HG03460 (cell line): Measurements from ENCODE around the gene TSPAN14.

Source experiments
- ATAC-seq: cut with Tn5 transposase; IDR thresholded peaks from one replicate; pipeline ENCODE4 v1.9.1; 2021; ENCODE audit not compliant: unreplicated experiment

Gene TSPAN14

DNA sequence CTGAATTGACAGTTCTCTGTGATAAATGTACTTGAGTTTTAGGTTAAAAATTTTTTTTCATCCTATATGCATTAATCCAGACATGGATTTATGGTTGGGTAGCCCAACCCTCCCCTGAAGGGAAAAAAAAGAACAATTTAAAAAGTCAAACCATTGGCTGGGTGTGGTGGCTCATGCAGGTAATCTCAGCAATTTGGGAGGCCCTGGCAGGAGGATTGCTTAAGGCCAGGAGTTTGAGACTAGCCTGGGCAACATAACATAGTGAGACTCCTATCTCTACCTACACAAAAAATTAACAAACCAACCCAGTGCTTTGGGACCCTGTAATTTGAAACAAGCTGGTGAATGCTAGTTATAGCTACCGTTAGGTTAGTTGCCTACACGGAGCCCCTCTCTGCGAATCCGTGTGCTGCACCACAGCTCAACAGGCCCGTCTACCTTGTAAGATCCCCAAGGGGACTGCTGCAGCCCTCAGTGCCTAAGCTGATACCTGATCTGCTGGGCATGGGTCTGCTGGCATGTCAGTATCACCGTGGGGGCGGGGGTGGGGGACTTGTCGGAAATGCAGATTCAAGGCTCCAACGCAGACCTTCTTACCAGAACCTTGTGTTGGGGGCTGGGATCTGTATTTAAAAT is 32.8 kb downstream of the TSPAN14 start:
- no peak for ATAC-seq

DNA sequence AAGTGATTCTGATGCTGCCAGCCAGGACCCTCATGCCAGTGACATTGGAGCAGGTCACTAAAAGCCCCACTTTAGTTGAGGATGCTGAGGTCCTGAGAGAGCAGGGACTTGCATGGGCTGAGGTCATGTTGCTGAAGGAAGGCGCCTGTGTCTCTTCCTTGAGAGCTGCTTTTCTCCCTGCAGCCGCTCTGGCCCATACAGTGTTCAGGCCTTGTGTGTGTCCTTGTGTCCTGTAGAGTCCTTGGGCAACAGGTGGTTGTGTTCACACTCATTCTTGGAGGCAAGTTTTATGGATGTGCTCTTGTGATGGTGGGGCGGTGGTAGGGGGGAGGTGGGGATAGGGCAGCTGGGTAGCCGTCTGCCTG is 33.3 kb downstream of the TSPAN14 start:
- ATAC-seq = no peak

DNA sequence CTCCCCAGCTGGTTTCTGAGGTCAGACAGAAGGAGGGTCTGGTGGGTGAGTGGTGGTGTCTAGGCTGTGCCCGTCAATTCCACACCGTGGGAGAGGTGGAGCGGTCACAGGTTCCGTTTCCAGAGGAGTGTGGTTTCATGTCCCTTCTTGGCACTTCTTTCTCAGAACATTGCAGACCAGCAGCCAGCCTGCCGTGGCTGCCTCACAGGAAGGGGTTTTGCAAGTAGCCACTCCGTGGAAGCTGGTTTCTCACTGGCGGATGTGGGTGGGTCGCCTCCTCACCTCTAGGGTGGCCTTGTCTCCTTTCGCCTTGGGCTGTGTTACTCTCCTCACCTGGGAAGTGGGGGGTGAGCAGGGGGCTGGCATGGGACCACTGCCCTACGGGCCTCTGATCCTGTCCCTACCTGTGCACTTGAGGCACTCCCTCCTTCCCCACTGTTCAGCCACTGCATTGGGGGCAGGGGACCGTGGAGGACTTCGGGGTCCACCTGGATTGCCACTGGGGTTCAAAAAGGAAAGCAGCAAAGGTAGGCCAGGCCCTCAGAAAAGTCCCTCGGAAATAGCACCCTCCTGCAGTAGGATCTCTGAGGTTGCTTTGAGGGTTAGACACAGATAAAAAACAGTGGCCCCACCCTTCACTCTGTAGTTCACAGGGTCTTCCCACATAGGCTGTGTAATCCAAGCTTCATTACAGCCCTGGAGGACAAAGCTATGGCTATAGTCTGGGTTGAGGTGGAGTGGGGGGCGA is 33.9 kb downstream of the TSPAN14 start:
- ATAC-seq = no peak

DNA sequence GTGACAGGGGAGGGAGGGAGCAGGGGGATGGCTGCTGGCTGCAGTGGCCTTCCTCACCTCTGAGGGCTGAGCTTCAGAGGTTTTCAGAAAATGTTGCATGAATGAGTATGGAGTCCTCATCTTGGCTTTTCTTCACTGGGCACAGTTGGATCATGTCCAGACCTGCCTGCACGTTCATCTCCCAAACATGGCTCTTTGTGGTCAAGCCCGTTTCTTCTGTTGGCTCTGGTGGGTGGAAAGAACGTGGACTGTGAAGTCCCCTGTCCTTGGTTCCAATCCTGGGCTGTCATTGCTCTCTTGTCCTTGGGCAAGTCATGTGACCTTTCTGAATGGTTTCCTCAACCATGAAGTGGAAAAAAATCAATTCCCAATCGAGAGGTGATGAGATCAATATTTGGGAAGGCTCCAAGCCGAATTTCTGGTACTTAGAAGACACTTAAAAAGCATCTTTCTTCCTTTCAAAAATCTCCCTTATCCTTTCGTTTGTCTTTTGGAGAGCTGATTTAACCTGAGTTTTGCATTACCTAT is 34.5 kb downstream of the TSPAN14 start:
- no peak for ATAC-seq

DNA sequence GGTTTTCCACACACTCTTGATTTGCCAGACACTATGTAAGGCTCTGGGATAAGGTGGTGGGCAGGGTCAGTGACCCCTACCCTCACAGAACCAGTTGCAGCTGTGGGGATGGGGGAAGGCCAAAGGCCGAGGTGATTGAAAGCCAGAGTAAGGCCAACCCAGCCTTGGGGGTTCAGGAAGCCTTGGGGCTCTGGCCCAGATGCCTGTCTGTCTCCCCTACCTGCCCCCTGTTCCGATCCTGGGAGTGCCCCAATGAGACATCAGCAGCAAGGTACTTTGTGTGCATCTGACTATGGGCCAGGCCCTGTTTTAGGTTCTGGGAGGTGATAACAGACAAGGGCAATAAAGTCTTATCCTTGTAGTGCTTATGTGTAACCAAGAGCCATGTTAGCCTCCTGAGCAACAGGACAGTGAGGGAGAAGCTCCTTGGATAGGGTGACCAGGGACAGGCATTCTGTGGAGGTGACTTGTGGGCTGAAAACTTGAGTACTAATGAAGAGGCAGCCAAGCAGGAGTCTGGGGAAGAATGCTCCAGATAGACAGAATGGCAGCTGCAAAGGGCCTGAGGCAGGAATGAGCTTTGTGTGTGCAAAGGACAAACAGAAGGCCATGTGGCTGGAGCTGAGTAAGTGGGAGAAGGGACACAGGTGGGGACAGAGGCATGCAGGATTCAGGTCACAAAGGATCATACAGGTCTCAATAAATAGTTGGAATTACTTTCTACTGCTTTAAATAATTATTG is 35.4 kb downstream of the TSPAN14 start:
- no peak for ATAC-seq

DNA sequence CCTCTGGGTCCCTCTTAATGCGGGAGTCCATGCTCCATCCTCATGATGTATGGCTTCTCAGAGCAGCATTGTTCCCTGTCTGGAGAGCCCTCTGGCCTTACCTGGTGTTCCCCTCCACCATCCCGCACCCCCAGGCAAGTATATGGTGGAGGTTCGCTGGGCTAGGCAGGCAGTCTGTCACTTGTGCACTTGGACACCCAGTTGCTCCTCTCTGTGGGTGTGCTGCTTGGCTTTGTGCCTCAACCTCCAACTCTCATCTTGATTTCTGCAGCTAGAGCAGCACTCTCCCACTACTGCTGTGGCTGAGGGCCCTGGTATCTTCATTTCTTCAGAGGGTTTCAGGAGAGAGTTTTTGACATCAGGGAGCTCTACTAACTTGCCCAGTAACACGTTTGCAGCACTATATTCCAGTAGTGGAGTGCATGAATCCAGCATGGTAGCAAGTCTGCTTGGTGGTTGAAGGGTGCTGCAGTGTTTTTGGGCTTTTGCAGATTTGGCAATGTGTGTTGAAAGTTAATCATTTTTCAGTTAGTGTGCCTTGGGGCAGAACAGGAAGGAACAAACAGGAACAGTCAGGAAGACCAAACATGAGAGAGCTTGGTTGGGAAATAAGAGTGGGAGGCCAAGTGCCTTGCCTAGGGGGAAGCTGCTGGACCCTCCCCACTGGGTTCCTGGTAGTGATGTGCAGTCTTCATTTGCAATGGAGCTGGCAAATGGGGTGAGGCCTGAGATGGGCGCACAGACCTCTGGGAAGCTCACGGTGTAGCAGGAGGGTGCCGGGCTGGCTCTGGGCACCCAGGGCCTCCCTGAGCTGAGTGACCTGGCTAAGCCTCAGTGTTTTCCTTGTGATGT is 37.4 kb downstream of the TSPAN14 start:
- ATAC-seq = no peak

DNA sequence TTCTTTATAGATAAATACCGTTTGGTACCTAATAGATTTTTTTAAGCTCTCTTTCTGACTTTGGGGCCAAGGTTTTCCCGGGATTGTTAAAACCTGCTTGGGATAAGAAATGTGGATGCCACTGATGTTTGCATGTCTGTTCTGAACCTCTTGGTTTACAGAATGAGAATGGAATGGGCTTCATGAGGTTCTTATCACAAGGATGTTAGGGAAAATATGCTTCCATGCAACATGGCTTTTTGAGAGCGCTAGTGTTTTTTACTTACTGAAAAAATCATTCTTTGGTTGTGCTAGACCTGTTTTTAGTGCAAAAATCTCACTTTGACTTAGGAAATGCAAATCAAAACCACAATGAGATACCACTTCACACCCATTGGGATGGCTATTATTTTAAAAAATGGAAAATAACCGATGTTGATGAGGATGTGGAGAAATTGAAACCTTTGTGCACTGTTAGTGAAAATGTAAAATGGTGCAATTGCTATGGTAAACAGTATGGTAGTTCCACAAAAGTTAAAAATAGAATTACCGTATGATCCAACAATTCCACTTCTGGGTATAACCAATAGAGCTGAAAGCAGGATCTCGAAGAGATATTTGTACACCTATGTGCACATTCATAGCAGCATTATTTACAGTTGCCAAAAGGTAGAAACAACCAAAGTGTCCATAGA is 38.9 kb downstream of the TSPAN14 start:
- peak; percentile 24 for ATAC-seq

DNA sequence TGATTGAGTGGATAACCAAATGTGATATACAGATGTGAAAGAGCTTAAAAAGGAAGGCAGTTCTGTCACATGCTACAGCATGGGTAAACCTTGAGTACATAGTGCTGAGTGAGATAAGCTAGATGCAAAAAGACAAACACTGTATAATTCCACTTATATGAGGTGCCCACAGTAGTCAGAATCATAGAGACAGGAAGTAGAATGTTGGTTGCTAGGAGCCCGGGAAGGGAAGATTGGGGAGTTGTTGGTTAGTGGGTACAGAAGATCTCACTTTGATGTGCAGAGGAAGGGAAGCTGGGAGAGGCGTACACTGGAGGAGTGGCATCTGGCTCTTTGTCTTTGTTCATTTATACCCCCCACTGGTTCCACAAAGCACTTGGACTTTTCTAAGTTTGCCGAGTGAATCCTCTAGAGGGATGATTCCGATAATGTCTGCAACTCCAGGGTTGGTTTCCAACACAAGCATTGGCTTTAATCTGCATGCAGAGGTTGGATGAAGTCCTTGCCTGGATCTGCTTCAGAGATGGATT is 39.5 kb downstream of the TSPAN14 start:
- ATAC-seq = peak; percentile 49

DNA sequence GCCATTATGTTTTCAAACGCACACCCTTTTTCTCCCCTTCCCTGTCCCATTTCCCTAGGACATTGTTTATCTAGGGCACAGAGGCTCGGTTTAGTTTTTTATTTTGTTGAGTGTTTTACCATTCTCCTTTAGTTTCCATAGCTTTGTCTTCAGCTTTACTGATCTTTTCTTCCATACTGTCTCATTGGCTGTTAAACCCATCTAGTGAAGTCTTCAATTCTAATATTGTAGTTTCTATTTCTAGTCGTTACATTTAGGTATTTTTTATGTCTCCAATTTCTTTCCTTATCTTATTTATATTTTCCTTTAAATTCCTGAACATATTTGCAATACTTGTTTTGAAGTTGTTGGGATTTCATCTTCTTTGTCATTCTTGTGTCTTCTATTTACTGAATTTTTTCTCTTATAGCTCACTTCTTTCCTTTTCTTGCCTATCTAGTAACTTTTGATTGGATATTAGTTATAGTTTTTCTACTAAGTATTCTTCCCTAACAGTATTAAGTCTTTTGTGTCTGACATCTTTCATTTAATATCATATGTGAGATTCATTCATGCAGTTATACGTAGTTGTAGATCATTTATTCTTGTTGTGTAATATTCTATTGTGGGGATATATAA is 42.6 kb downstream of the TSPAN14 start:
- ATAC-seq = no peak

DNA sequence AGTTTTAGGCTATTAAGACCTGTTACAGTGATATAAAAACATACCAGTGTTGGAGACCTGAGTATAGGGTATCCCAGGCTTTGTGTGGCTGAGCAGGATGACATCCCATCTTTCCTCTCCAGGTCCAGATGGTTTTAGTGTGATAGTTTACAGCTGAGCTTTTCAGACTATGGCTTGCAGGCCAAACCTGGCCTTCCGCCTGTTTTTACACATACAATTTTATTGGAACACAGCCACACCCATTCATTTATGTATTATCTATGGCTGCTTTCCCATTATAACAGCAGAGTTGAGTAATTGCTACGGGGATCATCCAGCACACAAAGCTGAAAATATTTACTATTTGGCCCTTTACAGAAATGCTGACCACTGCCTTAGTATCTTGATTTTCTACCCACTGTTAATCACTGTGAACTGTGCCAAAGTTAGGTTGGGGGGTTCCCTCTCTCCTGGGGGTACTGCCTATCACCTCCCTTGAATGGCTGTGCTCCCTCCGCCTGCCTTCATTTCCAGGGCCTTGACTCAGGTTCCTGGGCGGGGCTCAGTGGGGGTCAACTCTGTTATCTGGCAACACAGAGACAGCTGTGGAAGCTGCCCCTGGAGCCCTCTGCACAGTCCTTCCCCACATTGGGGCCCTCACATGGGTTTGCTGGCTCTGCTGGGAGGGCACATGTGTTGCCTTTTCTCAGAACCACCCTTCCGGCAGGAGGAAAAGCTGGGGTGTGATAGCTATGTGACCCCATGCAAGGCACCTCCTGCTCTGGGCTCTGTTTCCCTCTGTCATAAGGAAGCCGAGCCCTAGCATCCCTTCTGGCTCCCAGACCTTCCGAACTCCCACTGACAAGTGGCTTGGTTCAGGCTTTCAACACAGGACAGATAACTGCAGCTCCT is 43.3 kb downstream of the TSPAN14 start:
- no peak for ATAC-seq

DNA sequence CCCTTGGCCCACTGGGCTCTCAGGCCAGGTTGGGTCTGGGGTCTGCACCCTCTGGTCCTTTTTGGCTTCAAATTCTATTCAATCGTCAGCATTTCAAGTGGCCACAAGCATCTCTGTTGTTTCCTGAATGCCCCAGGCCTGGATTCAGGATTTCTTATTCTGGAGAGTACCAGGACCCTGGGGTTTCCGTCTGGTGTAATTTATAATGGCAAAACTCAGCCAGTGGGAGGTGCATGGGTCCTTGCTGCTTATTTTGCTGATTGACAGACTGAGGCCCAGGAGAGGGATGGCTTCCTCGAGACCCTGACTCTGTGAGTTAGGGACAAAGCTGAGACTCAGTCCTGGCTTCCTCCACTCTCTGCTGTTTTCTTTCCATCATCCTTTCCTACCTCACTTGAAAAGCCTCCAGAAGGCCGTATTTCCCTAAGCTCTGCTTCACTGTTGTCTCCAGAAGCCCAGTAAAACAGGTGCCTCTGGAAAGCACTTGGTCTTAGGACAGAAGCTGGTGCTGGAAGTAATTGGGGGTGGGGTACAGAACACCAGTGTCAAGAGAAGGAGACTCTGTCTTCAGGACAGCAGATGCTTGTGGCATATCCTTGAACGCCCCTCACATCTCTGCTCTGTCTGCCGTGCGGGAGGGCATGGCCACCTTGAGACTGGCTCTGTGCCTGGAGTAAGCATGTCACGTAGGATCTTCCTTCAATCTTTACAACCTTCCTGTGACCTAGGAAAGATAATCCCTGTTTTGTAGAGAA is 44.1 kb downstream of the TSPAN14 start:
- ATAC-seq = no peak

DNA sequence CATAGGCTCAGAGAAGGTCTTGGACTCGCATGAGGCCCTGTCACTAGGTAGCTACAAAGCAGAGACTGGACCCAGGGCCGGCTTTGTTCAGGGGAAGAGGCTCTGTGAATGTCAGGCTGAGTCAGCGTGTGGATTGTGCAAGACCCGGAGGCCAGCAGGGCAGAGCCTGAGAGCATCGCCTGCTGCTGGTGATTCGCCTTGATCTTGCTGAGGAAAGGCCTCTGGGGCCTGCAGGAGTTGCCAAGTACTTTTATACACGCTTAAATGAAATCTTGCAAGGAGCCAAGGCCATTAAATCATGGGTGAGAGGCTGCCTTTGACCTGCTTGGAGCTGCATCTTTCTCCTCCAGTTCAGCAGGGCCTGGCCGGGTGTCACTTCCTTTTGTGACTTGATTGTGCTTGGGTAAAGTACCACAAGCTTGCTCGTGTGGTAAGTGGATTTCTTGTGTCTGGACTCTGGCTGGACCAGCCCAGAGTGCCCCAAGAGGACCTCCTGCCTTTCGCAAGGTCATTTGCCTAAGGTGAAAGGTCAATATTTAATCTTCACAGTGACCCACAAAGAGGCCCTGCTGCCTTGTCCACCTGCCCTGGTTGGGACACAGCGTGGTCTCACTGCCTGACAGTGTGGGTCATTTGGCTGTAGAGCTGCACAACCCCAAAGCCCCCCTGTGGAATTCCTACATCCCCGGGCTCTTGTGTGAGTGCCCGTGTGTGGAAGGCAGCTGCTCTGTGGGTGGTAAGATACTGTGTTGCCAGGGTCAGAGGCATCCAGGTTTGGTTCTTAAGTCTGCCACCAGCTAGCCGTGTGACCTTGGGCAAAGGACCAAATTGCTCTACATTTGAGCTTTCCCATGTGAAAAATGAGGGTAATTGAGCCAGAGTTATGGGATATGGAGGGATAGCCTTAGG is 45.0 kb downstream of the TSPAN14 start:
- ATAC-seq = no peak

DNA sequence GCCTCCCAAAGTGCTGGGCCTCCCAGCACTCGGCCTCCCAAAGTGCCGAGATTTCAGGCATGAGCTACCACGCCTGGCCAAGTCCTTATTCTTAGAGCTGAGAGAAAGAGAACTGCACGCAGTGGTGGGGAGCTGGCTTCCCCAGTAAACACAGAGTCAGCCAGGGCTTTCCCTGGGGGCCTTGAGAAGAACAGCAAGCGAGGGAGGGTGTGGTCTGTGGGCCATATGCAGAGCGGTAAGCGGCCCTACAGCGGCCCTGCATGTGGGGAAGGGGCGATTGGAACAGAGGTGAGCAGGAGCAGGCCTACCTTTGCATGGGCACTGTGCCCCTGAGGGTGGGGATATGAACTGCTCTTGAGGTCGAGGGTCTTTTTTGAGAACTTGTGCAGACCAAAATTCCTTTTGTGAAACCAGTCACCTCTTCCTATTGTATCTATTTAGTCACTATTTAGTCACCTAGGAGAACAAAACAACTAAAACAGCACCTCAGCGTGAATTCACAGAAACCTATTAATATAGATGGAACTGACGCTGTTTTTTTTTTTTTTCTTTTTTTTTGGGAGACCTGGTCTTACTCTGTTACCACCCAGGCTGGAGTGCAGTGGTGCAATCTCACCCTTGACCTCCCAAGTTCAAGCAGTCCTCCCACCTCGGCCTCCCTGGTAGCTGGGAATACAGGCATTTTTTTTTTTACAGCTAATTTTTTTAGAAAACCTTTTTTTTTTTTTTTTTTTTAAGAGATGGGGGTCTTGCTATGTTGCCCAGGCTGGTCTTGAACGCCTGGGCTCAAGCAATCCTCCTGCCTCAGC is 46.7 kb downstream of the TSPAN14 start:
- ATAC-seq = peak; percentile 62

DNA sequence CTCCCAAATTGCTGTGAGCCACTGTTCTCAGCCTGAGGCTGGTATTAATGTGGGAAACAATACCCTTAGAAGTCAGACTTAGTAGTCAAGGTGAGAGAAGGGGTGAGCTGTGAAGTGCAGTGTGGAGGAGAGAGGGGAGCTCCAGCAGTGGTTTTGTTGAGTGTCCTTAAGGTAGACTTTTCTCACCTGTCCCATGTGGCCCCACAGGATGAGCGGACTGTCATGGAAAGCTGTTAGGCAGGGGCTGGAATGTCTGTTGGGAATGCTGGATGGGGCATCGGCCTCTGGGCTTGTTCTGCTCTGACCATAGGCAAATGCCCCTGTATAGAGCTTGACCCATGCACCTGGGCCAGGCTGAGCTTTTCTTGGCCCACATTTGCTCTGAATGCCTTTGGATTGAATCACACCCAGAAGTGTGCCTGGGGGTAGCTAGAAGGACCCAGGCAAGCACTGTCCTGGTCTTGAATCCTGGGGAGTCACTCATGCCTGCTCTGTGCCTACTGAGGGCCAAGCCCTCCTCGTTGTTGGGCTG is 47.3 kb downstream of the TSPAN14 start:
- no peak for ATAC-seq

DNA sequence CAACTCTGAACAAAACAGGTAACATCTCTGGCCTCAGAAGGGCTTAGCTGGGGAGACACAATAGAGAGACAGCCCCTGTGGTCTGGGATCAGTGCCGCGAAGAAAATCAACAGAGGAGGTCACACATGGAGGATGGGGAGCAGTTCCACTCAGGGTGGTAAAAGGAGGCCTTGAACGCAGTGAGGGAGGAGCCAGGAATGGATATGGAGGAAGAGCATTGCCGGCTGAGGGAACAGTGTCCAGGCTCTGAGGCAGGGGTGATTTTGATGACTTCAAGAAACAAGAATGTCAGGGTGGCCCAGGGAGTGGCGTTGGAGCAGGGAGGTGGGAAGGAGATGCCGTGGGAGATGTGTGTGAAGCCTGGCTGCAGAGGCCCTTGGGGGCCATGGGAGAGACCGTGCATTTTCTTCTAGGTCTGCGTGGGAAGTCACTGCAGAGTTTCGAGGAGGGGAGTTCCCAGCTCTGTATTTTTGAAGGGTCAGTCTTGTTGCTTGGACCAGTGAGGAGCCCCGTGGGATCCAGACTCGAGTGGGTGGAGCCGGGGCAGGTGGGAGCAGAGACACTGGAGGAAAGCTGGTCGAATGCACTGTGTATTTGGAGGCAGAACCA is 47.9 kb downstream of the TSPAN14 start:
- no peak for ATAC-seq
